Measurements from ENCODE around the gene CARD19. TPM values are rescaled to one million over a fixed set of nuclear protein-coding genes. Genes with fewer than 3 reads are reported as not detected.

CARD19 gene
- total RNA-seq, 1 experiment from 2014 or later: 54.5 TPM

DNA sequence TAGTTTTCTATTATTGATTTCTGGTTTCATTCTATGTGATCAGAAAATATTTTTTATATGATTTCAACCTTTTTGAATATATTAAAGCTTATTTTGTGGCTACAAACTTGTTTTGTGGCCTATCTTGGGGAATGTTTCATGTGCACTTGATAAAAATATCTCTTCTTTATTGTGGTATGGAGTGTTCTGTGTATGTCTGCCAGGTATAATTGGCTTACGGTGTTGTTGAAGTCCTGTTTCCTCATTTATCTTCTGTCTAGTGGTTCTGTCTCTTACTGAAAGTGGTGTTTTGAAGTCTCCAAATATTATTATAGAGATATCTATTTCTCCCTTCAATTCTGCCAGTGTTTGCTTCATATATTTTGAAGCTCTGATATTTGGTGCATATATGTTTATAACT is 9.6 kb downstream of the CARD19 start:
- CTCF ChIA-PET: interaction anchor here (1.6 kb wide), 1 partner anchor 102 kb away, joined by 4 read pairs; no protein-coding TSS in a partner anchor
- DNase-seq (ENCODE audit: low read depth, low spot score): no peak
- intact Hi-C loops (cut with micrococcal nuclease): loop anchor here (5.0 kb wide), 1 partner anchor 47 kb away; no protein-coding TSS in a partner anchor
- Histone ChIP-seq H3K9ac (ENCODE audit: low read length) (no peak overlapping the region), H4K20me1 (ENCODE audit: insufficient read depth) (no peaks in the 10 kb centered on the region), H3K27me3 (ENCODE audit: insufficient read depth, low read length) (no peaks in the 10 kb centered on the region), H3K27ac (ENCODE audit: low read depth, low read length) (no peak overlapping the region), H3K4me3 (replicated peaks in 1 of 2; ENCODE audit: low read depth in 1 of 2, low read length in 2 of 2) (no peak overlapping the region), H3K4me1 (ENCODE audit: control insufficient read depth in 1 of 2, insufficient read depth in 2 of 2, low read length in 2 of 2) (peaks cover 0 to 18% of the 10 kb centered on the region in 2 experiments; a peak in 2 of 4 replicates), H3K4me2 (ENCODE audit: low read length) (no peak overlapping the region), H2AFZ (ENCODE audit: low read depth, low read length, poor library complexity, severe bottlenecking) (no peak overlapping the region), H3K79me2 (ENCODE audit: insufficient read depth, low read length) (peaks cover 69% of the 10 kb centered on the region), H3K9me3 (ENCODE audit: control insufficient read depth in 1 of 2, insufficient read depth in 1 of 2, low read depth in 1 of 2, low read length in 2 of 2) (peaks cover 5 to 6% of the 10 kb centered on the region in 2 experiments; a peak in 1 of 4 replicates), H3K9me2 (ENCODE audit: insufficient read depth) (no peaks in the 10 kb centered on the region), H3K36me3 (ENCODE audit: control insufficient read depth in 1 of 2, insufficient read depth in 2 of 2, low read length in 2 of 2) (peaks cover 2 to 3% of the 10 kb centered on the region in 2 experiments; a peak in 2 of 4 replicates)
- ATAC-seq: no peak
- BruUV-seq (replicated peaks): no TSS peak
- TF ChIP-seq CEBPB (IDR thresholded peaks at IDR 0.05; ENCODE audit: low read depth) (no peak), POLR2AphosphoS5 (IDR thresholded peaks at IDR 0.05; ENCODE audit: low read depth, low read length) (no peak), FOSL1 (IDR thresholded peaks at IDR 0.05; ENCODE audit: low read depth) (no peak), POLR2A (IDR thresholded peaks at IDR 0.05; ENCODE audit: borderline replicate concordance, extremely low read depth, insufficient read depth, insufficient read length) (no peak), YY1 (IDR thresholded peaks at IDR 0.05; ENCODE audit: extremely low read depth, insufficient replicate concordance, low read depth, low read length) (no peak), EZH2 (IDR thresholded peaks at IDR 0.05) (no peak), SP1 (IDR thresholded peaks at IDR 0.05; ENCODE audit: low read depth) (no peak), SRF (IDR thresholded peaks at IDR 0.05; ENCODE audit: low read depth) (no peak), JUND (IDR thresholded peaks at IDR 0.05) (no peak), ZFX (IDR thresholded peaks at IDR 0.05) (no peak), CBX3 (IDR thresholded peaks at IDR 0.05; ENCODE audit: low read depth) (no peak), EGR1 (IDR thresholded peaks at IDR 0.05; ENCODE audit: low read depth) (no peak), ZNF274 (IDR thresholded peaks at IDR 0.05; ENCODE audit: low read depth, low read length) (no peak), SIN3A (IDR thresholded peaks at IDR 0.05; ENCODE audit: low read depth) (no peak), EZH2phosphoT487 (IDR thresholded peaks at IDR 0.05; ENCODE audit: borderline replicate concordance) (no peak)
- TF ChIP-seq, protein P1, sequence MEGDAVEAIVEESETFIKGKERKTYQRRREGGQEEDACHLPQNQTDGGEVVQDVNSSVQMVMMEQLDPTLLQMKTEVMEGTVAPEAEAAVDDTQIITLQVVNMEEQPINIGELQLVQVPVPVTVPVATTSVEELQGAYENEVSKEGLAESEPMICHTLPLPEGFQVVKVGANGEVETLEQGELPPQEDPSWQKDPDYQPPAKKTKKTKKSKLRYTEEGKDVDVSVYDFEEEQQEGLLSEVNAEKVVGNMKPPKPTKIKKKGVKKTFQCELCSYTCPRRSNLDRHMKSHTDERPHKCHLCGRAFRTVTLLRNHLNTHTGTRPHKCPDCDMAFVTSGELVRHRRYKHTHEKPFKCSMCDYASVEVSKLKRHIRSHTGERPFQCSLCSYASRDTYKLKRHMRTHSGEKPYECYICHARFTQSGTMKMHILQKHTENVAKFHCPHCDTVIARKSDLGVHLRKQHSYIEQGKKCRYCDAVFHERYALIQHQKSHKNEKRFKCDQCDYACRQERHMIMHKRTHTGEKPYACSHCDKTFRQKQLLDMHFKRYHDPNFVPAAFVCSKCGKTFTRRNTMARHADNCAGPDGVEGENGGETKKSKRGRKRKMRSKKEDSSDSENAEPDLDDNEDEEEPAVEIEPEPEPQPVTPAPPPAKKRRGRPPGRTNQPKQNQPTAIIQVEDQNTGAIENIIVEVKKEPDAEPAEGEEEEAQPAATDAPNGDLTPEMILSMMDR (IDR thresholded peaks at IDR 0.05 in 2 of 3, conservative IDR thresholded peaks at IDR 0.05 in 1 of 3; ENCODE audit: borderline replicate concordance in 1 of 3, insufficient read depth in 1 of 3, low read depth in 2 of 3, low read length in 2 of 3): no peak
- TF ChIP-seq, protein P2, sequence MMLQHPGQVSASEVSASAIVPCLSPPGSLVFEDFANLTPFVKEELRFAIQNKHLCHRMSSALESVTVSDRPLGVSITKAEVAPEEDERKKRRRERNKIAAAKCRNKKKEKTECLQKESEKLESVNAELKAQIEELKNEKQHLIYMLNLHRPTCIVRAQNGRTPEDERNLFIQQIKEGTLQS (IDR thresholded peaks at IDR 0.05): no peak
- TF ChIP-seq, protein P3, sequence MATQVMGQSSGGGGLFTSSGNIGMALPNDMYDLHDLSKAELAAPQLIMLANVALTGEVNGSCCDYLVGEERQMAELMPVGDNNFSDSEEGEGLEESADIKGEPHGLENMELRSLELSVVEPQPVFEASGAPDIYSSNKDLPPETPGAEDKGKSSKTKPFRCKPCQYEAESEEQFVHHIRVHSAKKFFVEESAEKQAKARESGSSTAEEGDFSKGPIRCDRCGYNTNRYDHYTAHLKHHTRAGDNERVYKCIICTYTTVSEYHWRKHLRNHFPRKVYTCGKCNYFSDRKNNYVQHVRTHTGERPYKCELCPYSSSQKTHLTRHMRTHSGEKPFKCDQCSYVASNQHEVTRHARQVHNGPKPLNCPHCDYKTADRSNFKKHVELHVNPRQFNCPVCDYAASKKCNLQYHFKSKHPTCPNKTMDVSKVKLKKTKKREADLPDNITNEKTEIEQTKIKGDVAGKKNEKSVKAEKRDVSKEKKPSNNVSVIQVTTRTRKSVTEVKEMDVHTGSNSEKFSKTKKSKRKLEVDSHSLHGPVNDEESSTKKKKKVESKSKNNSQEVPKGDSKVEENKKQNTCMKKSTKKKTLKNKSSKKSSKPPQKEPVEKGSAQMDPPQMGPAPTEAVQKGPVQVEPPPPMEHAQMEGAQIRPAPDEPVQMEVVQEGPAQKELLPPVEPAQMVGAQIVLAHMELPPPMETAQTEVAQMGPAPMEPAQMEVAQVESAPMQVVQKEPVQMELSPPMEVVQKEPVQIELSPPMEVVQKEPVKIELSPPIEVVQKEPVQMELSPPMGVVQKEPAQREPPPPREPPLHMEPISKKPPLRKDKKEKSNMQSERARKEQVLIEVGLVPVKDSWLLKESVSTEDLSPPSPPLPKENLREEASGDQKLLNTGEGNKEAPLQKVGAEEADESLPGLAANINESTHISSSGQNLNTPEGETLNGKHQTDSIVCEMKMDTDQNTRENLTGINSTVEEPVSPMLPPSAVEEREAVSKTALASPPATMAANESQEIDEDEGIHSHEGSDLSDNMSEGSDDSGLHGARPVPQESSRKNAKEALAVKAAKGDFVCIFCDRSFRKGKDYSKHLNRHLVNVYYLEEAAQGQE (IDR thresholded peaks at IDR 0.05; ENCODE audit: low read depth): no peak
- RAD21 ChIA-PET (ENCODE audit: low non-redundant PET in 1 of 2, low total read pairs in 2 of 2, uncharacterized antibody in 2 of 2, unreplicated experiment in 2 of 2): interaction anchor here in 1 of 2 experiments (0.7 kb wide), 1 partner anchor 461 kb away, joined by 3 read pairs; no protein-coding TSS in a partner anchor
- POLR2A ChIA-PET: no interaction called here
